HG02642 (cell line): ENCODE results near the gene ADGRG2.

Source experiments
- ATAC-seq: cut with Tn5 transposase; IDR thresholded peaks from one replicate; pipeline ENCODE4 v1.9.1; 2021; ENCODE audit warnings: mild to moderate bottlenecking; ENCODE audit not compliant: unreplicated experiment, poor library complexity

Gene ADGRG2

DNA sequence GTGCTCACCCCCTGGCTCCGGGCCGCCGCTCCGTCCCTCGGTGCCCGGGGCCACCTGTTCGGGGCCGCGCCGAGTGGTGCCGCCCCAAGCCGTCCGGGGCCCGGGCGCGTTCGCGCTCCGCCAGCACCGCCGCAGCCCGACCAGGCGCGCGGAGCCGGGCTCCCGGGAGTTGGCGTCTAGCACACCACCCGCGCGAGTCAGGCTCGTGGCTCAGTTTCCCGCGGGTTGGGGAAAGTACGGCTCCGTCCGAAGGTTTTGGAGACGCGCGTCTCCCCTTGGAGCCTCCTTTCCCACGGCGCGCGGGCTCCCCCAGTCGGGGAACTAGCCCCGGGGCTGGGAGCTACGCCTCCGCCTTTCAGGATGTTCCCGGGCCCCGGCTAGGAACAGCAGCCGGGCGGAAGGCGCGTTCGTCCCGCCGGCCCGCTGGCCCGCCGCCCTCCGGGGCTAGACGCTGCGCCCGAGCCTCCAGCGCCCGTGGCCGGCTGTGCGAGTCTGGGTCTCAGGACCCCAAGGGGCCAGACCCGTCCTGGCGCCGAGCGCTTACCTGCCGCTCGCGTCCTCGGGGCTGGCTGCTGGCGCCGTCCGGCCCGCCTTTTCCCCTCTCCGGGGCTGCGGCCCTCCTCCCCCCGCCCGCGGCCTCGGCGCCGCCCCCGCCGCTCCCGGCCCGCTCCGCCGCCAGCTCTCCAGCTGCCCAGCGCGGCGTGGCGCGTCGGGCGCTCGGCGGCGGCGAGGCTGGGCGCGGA lies at the start of gene ADGRG2:
Gene ADGRG2, minus strand, starts transcription at position 571 of the 743 bp plus-strand sequence. CDS start 53,634 bp downstream, outside the sequence.
- no peak for ATAC-seq

DNA sequence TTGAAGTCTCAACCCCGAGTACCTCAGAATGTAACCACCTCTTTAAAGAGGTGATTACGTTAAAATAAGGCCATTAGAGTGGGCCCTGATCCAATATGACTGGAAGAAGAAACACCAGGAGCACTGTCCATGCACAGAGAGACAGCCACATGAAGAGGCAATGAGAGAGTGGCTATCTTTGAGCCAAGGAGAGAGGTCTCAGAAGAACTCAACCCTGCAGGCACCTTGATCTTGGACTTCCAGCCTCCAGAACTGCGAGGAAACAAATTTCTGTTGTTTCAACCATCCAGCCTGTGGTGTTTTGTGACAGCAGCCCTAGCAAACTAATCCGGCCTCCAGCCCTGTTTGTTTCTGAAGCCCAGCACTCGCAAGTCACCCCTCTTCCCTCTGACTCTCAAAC lies 46.3 kb upstream of the ADGRG2 start:
- ATAC-seq: no peak

GRCh38 chrX:19162851-19163250 lies 40.6 kb upstream of the ADGRG2 start:
- no peak for ATAC-seq

- ATAC-seq: no peak
Observed at GRCh38 chrX:19156186-19156585, 33.9 kb upstream of the ADGRG2 start.

GRCh38 chrX:19152762-19153161 lies 30.5 kb upstream of the ADGRG2 start:
- ATAC-seq: no peak

DNA sequence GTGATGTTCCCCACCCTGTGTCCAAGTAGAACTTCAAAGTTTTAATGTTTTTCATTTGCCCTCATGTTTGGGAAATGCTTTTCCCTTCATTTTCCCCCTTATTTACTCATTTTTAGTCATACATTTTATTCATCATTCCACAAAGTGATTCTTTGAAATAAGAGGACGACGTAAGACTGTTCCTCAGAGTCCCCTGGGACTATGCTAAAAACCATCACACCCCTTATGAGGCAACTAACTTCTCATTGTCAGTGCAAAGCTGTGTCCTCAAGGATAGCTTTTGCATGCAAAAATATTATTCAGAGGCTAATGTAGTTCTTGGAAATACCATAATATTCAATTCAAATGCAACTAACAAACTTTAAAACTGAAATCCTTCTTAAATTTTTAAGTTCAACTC lies 14.8 kb upstream of the ADGRG2 start:
- ATAC-seq: no peak

DNA sequence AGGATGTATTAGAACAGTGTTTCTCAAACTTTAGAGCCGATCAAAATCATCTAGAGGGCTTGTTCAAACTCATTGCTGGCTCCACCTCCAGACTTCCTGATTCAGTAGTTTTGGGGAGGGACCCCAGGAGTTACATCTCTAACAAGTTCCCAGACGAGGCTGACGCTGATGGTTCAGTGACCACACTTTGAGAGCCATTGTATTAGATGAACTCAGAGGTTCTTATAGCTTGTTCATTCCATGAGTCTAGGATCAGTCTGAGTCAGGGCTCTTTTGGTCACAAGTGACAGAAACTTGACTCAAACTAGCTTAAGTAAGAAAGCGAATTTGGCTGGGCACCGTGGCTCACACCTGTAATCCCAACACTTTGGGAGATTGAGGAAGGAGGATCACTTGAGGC lies 11.5 kb upstream of the ADGRG2 start:
- ATAC-seq: no peak

DNA sequence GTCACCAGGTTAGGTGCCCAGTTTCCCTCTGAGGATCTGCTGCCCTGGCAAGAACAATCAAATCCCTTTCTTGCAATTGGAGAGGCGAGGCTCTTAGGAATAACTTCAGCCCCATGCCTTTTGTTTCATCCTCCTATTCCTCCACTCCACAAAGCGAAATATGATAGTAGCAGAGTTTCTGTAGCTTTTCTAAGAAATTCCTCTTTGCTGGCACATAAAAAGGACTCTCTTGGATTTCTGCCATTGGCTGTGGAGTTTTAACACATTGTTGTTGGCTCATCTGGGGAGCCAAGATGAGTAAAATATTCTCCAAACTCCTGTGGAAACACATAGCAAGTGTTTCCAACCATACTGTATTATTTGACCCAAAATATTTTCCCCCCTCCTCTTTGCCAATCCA lies 11.0 kb upstream of the ADGRG2 start:
- ATAC-seq: no peak

- no peak for ATAC-seq
Observed at GRCh38 chrX:19130628-19131027, 8.4 kb upstream of the ADGRG2 start.

GRCh38 chrX:19129694-19130093 lies 7.4 kb upstream of the ADGRG2 start:
- ATAC-seq: no peak

GRCh38 chrX:19127649-19128168 lies 5.4 kb upstream of the ADGRG2 start:
- ATAC-seq: no peak

DNA sequence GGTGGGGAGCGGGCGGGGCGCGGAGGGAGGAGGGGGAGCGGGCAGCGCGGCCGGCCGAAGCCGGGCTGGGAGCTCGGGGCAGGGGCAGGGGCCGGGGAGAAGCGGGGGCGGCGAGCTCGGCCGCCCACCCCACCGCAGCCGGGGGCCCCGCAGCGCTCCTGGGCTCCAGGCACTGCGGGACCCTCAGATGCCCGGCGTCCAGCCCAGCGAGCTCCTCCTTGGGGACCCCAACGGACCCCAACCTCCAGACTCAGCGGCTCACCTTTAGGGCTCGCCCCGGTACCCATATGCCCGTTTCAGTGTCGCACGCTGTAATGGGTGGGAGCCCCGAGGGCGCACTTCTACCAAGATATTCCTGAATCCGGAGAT lies 357 bp upstream of the ADGRG2 start:
- ATAC-seq: no peak

GRCh38 chrX:19121466-19121865 lies 802 bp downstream of the ADGRG2 start:
- ATAC-seq: no peak

DNA sequence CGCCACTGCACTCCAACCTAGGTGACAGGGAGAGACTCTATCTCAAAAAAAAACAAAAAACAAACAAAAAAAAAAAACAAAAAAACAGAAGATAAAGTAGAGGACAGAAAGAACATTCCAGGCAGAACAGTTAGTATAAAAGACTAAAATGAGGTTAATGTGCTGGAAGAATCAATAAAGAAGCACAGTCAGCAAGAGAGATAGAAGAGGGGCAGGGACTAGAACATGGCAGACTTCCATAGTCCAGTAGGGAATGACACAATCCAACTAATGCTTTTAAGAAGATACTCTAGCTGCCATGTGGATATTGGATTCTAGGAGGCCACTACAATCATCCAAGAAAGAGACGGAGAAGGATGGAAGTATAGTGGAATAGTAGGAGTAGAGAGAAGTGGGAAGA lies 11.6 kb downstream of the ADGRG2 start:
- ATAC-seq: no peak

GRCh38 chrX:19107035-19107434 lies 15.2 kb downstream of the ADGRG2 start:
- ATAC-seq: no peak

DNA sequence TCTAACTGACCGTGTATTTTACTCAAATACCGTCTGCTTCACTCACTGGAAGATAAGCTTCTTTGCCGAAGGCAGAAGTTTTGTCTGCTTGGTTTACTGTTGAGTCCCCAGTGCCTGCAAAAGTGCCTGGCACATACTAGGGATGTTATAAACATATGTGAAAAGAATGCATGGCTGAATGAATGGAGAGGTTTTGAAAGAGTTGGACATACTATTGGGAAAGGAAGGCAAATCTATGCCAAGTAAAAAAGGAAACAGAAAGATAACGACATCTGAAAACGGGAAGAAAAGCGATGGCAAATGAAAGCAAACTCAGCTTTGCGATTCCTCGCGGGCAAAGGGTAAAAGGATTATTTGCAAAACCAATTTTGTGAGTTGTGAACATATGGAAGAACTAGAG lies 21.7 kb downstream of the ADGRG2 start:
- no peak for ATAC-seq

- ATAC-seq: no peak
Observed at GRCh38 chrX:19097553-19098283, 24.6 kb downstream of the ADGRG2 start.

DNA sequence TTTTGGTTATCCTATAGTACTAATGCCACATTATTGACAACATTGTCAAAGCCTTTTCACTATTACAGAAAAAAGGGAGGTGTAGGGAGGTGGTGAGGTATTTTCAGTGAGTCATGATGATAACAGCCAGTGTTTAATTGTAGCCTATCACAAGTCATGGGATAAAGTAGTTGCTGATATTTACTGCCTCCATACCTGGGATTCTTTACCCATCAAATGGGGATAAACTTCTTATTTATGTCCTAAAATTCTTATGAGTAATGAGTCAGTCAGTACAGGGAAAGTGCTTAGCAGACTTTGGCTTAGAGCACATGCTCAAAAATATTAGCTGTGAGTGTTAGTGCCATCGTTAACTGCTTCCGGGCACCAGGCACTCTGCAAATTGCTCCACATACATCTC lies 25.7 kb downstream of the ADGRG2 start:
- ATAC-seq: no peak

DNA sequence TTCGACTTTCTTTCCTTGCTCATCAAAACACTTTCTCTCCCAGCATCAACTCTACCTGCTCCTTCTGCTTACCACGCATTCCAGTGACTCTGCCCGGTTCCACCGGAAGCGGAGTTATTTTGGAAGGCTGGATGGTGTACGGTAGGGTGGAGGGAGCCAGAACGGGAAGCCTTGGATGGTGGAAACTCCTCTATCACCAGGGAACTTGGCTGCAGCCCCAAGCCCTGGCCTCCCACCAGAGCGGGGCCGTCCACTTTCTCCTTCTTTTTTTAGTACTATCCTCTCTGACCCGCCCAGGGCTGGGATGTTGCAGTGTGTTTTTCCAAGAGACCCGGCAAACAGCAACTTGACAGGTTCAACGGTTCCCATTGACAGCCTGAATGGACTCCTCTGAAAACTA lies 27.6 kb downstream of the ADGRG2 start:
- no peak for ATAC-seq

DNA sequence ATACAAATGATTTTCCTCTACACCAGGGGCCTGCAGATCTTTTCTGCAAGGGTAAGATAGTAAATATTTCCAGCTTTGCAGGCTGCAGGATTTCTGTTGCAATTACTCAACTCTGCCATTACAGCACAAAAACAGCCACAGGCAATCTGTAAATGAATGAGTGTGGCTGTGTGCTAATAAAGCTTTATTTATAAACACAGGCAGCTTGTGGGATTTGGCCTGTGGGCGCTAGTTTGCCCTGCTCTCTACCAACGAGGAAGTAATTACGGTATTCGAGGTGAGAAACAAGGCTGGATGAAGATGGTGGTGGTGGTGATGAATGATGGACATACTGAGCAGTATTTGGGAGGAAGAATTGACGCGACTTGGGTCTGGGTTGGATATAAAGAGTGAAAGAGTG lies 30.7 kb downstream of the ADGRG2 start:
- no peak for ATAC-seq

DNA sequence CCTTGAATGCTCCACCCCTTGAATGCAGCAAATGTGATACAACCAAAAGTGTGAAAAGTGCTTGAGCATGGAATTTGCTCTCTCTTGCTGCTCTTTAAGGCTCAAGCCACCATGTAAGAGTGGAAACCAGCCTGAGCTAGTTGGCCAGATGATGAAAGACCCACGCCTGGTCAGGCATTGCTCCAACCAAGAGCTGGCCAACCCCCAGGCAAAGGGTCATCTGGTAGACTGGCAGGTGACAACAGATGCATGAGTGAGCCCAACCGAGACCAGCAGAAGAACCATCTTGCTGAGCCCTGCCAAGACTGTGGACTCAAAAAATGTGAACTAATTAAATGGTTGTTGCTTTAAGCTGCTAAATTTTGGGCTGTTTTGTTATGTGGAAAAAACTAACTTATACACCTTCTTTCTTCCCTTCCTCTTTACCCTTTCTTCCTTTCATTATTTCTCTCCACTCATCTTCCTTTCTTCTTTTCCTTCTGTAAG lies 32.7 kb downstream of the ADGRG2 start:
- no peak for ATAC-seq
